Measurements from ENCODE around the gene KSR2. TPM values are rescaled to one million over a fixed set of nuclear protein-coding genes. Genes with fewer than 3 reads are reported as not detected.

Gene KSR2
- total RNA-seq, 1 donor from 2014 or later, result 0.30 TPM

- Mint-ChIP-seq H3K36me3 (no peaks in the 10 kb centered on the region), H3K27ac (no peak overlapping the region), H3K27me3 (ENCODE audit: insufficient read depth, low read depth) (peaks cover 5% of the 10 kb centered on the region), H3K9me3 (no peaks in the 10 kb centered on the region), H3K4me1 (peaks cover 7% of the 10 kb centered on the region), H3K4me3 (peak overlapping the region; percentile 34)
- Histone ChIP-seq H3K4me2 (peak overlapping the region; percentile 60), H3K79me2 (ENCODE audit: low read depth) (no peaks in the 10 kb centered on the region), H4K20me1 (ENCODE audit: low read depth) (no peaks in the 10 kb centered on the region), H3K4me3 (peak overlapping the region; percentile 28), H3K36me3 (no peaks in the 10 kb centered on the region), H3K9ac (no peak overlapping the region), H3F3A (ENCODE audit: low read depth) (peaks cover 3% of the 10 kb centered on the region), H2AFZ (replicated peaks) (peak overlapping the region; percentile 71), H3K4me1 (no peaks in the 10 kb centered on the region), H3K27me3 (no peaks in the 10 kb centered on the region), H3K9me3 (ENCODE audit: low read depth) (no peaks in the 10 kb centered on the region), H3K27ac (no peak overlapping the region)
- DNase-seq (ENCODE audit: low spot score), result peak; percentile 85
- TF ChIP-seq EZH2 (IDR thresholded peaks at IDR 0.05), result peak; percentile 24
- TF ChIP-seq, protein P1, sequence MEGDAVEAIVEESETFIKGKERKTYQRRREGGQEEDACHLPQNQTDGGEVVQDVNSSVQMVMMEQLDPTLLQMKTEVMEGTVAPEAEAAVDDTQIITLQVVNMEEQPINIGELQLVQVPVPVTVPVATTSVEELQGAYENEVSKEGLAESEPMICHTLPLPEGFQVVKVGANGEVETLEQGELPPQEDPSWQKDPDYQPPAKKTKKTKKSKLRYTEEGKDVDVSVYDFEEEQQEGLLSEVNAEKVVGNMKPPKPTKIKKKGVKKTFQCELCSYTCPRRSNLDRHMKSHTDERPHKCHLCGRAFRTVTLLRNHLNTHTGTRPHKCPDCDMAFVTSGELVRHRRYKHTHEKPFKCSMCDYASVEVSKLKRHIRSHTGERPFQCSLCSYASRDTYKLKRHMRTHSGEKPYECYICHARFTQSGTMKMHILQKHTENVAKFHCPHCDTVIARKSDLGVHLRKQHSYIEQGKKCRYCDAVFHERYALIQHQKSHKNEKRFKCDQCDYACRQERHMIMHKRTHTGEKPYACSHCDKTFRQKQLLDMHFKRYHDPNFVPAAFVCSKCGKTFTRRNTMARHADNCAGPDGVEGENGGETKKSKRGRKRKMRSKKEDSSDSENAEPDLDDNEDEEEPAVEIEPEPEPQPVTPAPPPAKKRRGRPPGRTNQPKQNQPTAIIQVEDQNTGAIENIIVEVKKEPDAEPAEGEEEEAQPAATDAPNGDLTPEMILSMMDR (IDR thresholded peaks at IDR 0.05), result peak; percentile 100
- no peak for TF ChIP-seq EZH2phosphoT487 (IDR thresholded peaks at IDR 0.05)
Observed at GRCh38 chr12:117836999-117837736, 131.6 kb downstream of the KSR2 start.

DNA sequence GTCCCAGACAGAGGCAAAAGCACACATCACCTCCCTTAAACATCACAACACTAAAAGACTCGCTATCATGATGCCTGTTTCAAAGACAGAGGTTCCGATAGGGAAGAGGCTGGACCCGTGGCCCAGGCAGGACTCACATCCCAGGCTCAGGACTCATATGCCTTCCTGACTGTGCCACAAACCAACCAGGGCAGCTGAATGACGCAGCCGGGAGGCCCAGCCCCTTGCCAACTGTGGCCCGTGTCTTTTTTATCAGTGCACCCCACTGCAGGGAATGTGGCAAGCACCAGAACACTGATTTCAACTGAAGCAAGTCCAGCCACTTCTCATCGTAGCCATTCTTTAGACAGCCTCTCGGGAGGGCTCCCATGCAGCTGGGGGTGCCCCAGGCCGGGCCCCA lies 132.3 kb downstream of the KSR2 start:
- H3K36me3 ChIP-seq, result no peaks in the 10 kb centered on the region
- no peak for TF ChIP-seq EZH2phosphoT487 (IDR thresholded peaks at IDR 0.05)
- TF ChIP-seq EZH2 (IDR thresholded peaks at IDR 0.05), result no peak
- TF ChIP-seq, protein P1 (IDR thresholded peaks at IDR 0.05), result no peak
- peaks cover 7% of the 10 kb centered on the region for H3K4me1 Mint-ChIP-seq
- H3K9me3 Mint-ChIP-seq, result no peaks in the 10 kb centered on the region
- no peak overlapping the region for H3K27ac ChIP-seq
- no peaks in the 10 kb centered on the region for H3K9me3 ChIP-seq (ENCODE audit: low read depth)
- no peaks in the 10 kb centered on the region for H3K4me1 ChIP-seq
- peaks cover 5% of the 10 kb centered on the region for H3K27me3 Mint-ChIP-seq (ENCODE audit: insufficient read depth, low read depth)
- H3K4me3 Mint-ChIP-seq, result no peak overlapping the region
- H4K20me1 ChIP-seq (ENCODE audit: low read depth), result no peaks in the 10 kb centered on the region
- peaks cover 3% of the 10 kb centered on the region for H3F3A ChIP-seq (ENCODE audit: low read depth)
- no peak overlapping the region for H3K9ac ChIP-seq
- no peak overlapping the region for H3K27ac Mint-ChIP-seq
- no peak overlapping the region for H3K4me3 ChIP-seq
- no peaks in the 10 kb centered on the region for H3K27me3 ChIP-seq
- no peaks in the 10 kb centered on the region for H3K79me2 ChIP-seq (ENCODE audit: low read depth)
- peak overlapping the region; percentile 71 for H2AFZ ChIP-seq (replicated peaks)
- no peak overlapping the region for H3K4me2 ChIP-seq
- DNase-seq (ENCODE audit: low spot score), result no peak
- H3K36me3 Mint-ChIP-seq, result no peaks in the 10 kb centered on the region

- no peaks in the 10 kb centered on the region for H3K27me3 ChIP-seq
- Mint-ChIP-seq H3K4me1 (peaks cover 7% of the 10 kb centered on the region), H3K4me3 (no peak overlapping the region), H3K36me3 (no peaks in the 10 kb centered on the region), H3K27ac (no peak overlapping the region), H3K27me3 (ENCODE audit: insufficient read depth, low read depth) (peaks cover 6% of the 10 kb centered on the region), H3K9me3 (no peaks in the 10 kb centered on the region)
- H3K36me3 ChIP-seq, result no peaks in the 10 kb centered on the region
- TF ChIP-seq EZH2 (IDR thresholded peaks at IDR 0.05) (no peak), EZH2phosphoT487 (IDR thresholded peaks at IDR 0.05) (no peak)
- TF ChIP-seq, protein P1 (IDR thresholded peaks at IDR 0.05), result no peak
- H2AFZ ChIP-seq (replicated peaks), result no peak overlapping the region
- no peak for DNase-seq (ENCODE audit: low spot score)
- no peak overlapping the region for H3K4me2 ChIP-seq
- H3K79me2 ChIP-seq (ENCODE audit: low read depth), result no peaks in the 10 kb centered on the region
- no peaks in the 10 kb centered on the region for H4K20me1 ChIP-seq (ENCODE audit: low read depth)
- H3K9me3 ChIP-seq (ENCODE audit: low read depth), result no peaks in the 10 kb centered on the region
- H3F3A ChIP-seq (ENCODE audit: low read depth), result peaks cover 3% of the 10 kb centered on the region
- H3K27ac ChIP-seq, result no peak overlapping the region
- no peaks in the 10 kb centered on the region for H3K4me1 ChIP-seq
- H3K9ac ChIP-seq, result no peak overlapping the region
- no peak overlapping the region for H3K4me3 ChIP-seq
Observed at GRCh38 chr12:117835156-117835555, 133.6 kb downstream of the KSR2 start.
